K562 (cell line): ENCODE measurements around the gene NUP107. TPM values are rescaled to one million over a fixed set of nuclear protein-coding genes. Genes with fewer than 3 reads are reported as not detected.

ENCODE experiments used
- ATAC-seq: fragments of 200-7000 bp; cut with Tn5 transposase; 3 replicates; pipeline ENCODE4 v1.9.1; 2020; ENCODE audit warnings: moderate library complexity
- BruUV-seq: library from RNA; stranded (reverse); fragments of 400-500 nt; replicated peaks from 2 replicates; lab custom pipeline; 2021; lab: Mats Ljungman, UMichigan
- CTCF ChIA-PET: fragments of 300-600 bp; formaldehyde crosslinking; extraction: SDS; loops from one replicate; lab custom pipeline; 2021; ENCODE audit warnings: low intra/inter-chr PET ratio; lab: Yijun Ruan, JAX
- POLR2A ChIA-PET: fragments of 300-600, 350-650 bp; sonication (Branson Sonifier 250); formaldehyde crosslinking; extraction: SDS; loops from one replicate; lab custom pipeline; 2021; ENCODE audit warnings: antibody characterized with exemption, inconsistent platforms; lab: Yijun Ruan, JAX
- DNase-seq, 4 experiments: peaks; one replicate each; pipeline versions ENCODE4 v3.0.0 to v3.0.0-alpha.2; 2011 to 2018; ENCODE audit warnings: low spot score in 3 of 4, mixed read lengths in 3 of 4; ENCODE audit errors: extremely low read depth in 1 of 4
- FAIRE-seq: peaks from 2 replicates; lab custom pipeline; 2011; peaks lifted over from hg19 to GRCh38; lab: Jason Lieb, UNC
- H2AFZ ChIP-seq: 2 replicates; pipeline ENCODE4 v1.6.0; 2011; ENCODE audit warnings: low read depth, low read length, control low read depth, inconsistent platforms
- H3K27ac ChIP-seq: fragments of 200-600 bp; 3 replicates; pipeline ENCODE4 v1.8.0; 2011; ENCODE audit warnings: low read depth, mild to moderate bottlenecking, control low read depth, inconsistent platforms, low read length, moderate library complexity, mixed read lengths; ENCODE audit errors: extremely low read depth
- H3K27me3 ChIP-seq, 2 experiments: fragments of 300-600 bp in 1 of 2; 2 replicates in 1 of 2; 3 replicates in 1 of 2; pipeline versions ENCODE4 v1.6.0 to v1.8.0; 2011; ENCODE audit warnings: inconsistent platforms in 2 of 2, low read length in 2 of 2, mild to moderate bottlenecking in 1 of 2, mixed read lengths in 1 of 2, moderate library complexity in 1 of 2; ENCODE audit not compliant: control insufficient read depth in 2 of 2, insufficient read depth in 2 of 2
- H3K36me3 ChIP-seq: fragments of 300-600 bp; 3 replicates; pipeline ENCODE4 v1.8.0; 2011; ENCODE audit warnings: mild to moderate bottlenecking, low read length, inconsistent platforms; ENCODE audit not compliant: control insufficient read depth, insufficient read depth
- H3K4me1 ChIP-seq, 2 experiments: fragments of 200-600 bp in 1 of 2; replicated peaks in 1 of 2; 2 replicates in 1 of 2; 3 replicates in 1 of 2; pipeline versions ENCODE4 v1.5.1 to v1.8.0; 2011; ENCODE audit warnings: inconsistent platforms in 2 of 2, low read length in 2 of 2, mild to moderate bottlenecking in 1 of 2, mixed read lengths in 1 of 2, moderate library complexity in 1 of 2; ENCODE audit not compliant: control insufficient read depth in 2 of 2, insufficient read depth in 2 of 2
- H3K4me2 ChIP-seq: 2 replicates; pipeline ENCODE4 v1.6.1; 2011; ENCODE audit warnings: low read length, control low read depth, inconsistent platforms, mixed read lengths; ENCODE audit not compliant: insufficient read depth
- H3K4me3 ChIP-seq: fragments of 200-600 bp; sonication (generic), shearing (Covaris generic); 2 replicates; pipeline ENCODE4 v1.5.1; 2016; ENCODE audit warnings: control low read depth, inconsistent platforms
- H3K79me2 ChIP-seq: fragments of 200-600 bp; 3 replicates; pipeline ENCODE4 v1.8.0; 2011; ENCODE audit warnings: low read length, inconsistent platforms; ENCODE audit not compliant: control insufficient read depth, insufficient read depth
- H3K9ac ChIP-seq, 2 experiments: 2 replicates each; pipeline versions ENCODE4 v1.6.0 to v1.6.1; 2011; ENCODE audit warnings: low read depth in 2 of 2, low read length in 2 of 2, control low read depth in 1 of 2, inconsistent platforms in 1 of 2, mild to moderate bottlenecking in 1 of 2, mixed read lengths in 1 of 2; ENCODE audit not compliant: insufficient read depth in 1 of 2
- H3K9me1 ChIP-seq: one replicate; pipeline ENCODE4 v1.6.0; 2011; ENCODE audit warnings: inconsistent platforms, mild to moderate bottlenecking, low read length, moderate library complexity; ENCODE audit not compliant: control insufficient read depth, insufficient read depth
- H3K9me3 ChIP-seq: replicated peaks from 2 replicates; pipeline ENCODE4 v1.5.1; 2011; ENCODE audit warnings: low read depth, low read length, inconsistent platforms; ENCODE audit not compliant: control insufficient read depth, insufficient read depth
- H4K20me1 ChIP-seq: replicated peaks from 2 replicates; pipeline ENCODE4 v1.6.1; 2011; ENCODE audit warnings: low read length, inconsistent platforms, mixed read lengths; ENCODE audit not compliant: control insufficient read depth, insufficient read depth
- CBX2 ChIP-seq: fragments of 200-600 bp; sonication (generic); IDR thresholded peaks from one replicate; pipeline ENCODE4 v1.6.1; 2012; ENCODE audit warnings: mild to moderate bottlenecking, low read length, inconsistent platforms; ENCODE audit not compliant: insufficient read depth, poor library complexity, severe bottlenecking
- HEY1 ChIP-seq: fragments of 250-450 bp; sonication (Bioruptor Pico); IDR thresholded peaks from 2 replicates; pipeline ENCODE4 v1.5.0; 2020; ENCODE audit warnings: mild to moderate bottlenecking, moderate library complexity, borderline replicate concordance
- MAFF ChIP-seq: IDR thresholded peaks from 2 replicates; pipeline ENCODE4 v1.6.1; 2012; ENCODE audit warnings: low read length, improper control_type of control experiment
- MTA3 ChIP-seq: fragments of 450-650 bp; formaldehyde crosslinking; IDR thresholded peaks from 2 replicates; pipeline ENCODE4 v1.6.1; 2017; ENCODE audit warnings: mild to moderate bottlenecking, borderline replicate concordance
- PHF8 ChIP-seq: fragments of 200-600 bp; sonication (generic); IDR thresholded peaks from 2 replicates; pipeline ENCODE4 v1.6.1; 2012; ENCODE audit warnings: mixed run types, mild to moderate bottlenecking, inconsistent platforms, low read length, moderate library complexity, borderline replicate concordance
- RFX7 ChIP-seq: fragments of 250-450 bp; sonication (Bioruptor Pico); IDR thresholded peaks from 2 replicates; pipeline ENCODE4 v1.5.1; 2021; ENCODE audit warnings: mild to moderate bottlenecking
- SLC30A9 ChIP-seq: fragments of 250-450 bp; sonication (Bioruptor Pico); IDR thresholded peaks from 2 replicates; pipeline ENCODE4 v1.8.0; 2022; ENCODE audit warnings: mild to moderate bottlenecking, moderate library complexity
- U2AF2 ChIP-seq: fragments of 200-400 bp; formaldehyde crosslinking; optimal IDR thresholded peaks from 2 replicates; pipeline ENCODE3; 2017; ENCODE audit warnings: low read depth, mild to moderate bottlenecking, low read length
- ZNF134 ChIP-seq: fragments of 250-450 bp; sonication (Bioruptor Pico); conservative IDR thresholded peaks from 2 replicates; pipeline ENCODE4 v1.4.0; 2020
- WGBS: fragments of 100-300 bp; shearing (Covaris generic); methylation state at CpG from one replicate; pipeline ENCODE4 v1.1.6; 2016; ENCODE audit warnings: low coverage, mixed read lengths; ENCODE audit not compliant: insufficient coverage; ENCODE audit errors: missing lambda C conversion rate; 5-methylcytosine and 5-hydroxymethylcytosine counted together
- in situ Hi-C: fragments of 300-500 bp; cut with MboI; formaldehyde crosslinking; loops from 4 replicates; pipeline ENCODE4 v1.15.0; 2018; ENCODE audit warnings: inconsistent platforms, mixed read lengths
- intact Hi-C: fragments of 100-400 bp; cut with micrococcal nuclease; formaldehyde crosslinking; loops from 2 replicates; pipeline ENCODE4 v1.14.2; 2022
- polyA plus RNA-seq, 8 experiments: library from polyadenylated mRNA; depleted of rRNA in 4 of 8; stranded (reverse) in 5 of 8; unstranded in 3 of 8; fragments of >200 nt; fragmentation: Nextera tagmentation in 2 of 8; fragmentation: Illumina TruSeq in 1 of 8; extraction: Ambion mirVana in 2 of 8; extraction: Trizol in 1 of 8; gene quantifications; 2 replicates each; pipeline versions ENCODE4 v1.2.1 to v1.2.3, GENCODE V29; 2011 to 2014; ENCODE audit warnings: inconsistent platforms in 1 of 8, missing spikeins in 1 of 8
- total RNA-seq, 7 experiments: library from RNA; depleted of rRNA in 6 of 7; stranded (reverse); fragments of >200 nt in 6 of 7; fragmentation: Illumina TruSeq in 2 of 7; extraction: Trizol in 2 of 7; gene quantifications; 2 replicates each; pipeline versions ENCODE4 v1.2.1 to v1.2.3, GENCODE V29; 2011 to 2021; ENCODE audit warnings: low replicate concordance in 1 of 7
- TF ChIP-seq, protein P1 (sequence below): sonication (generic); formaldehyde crosslinking; IDR thresholded peaks from 2 replicates; pipeline ENCODE4 v1.8.1; 2023; ENCODE audit warnings: mild to moderate bottlenecking, missing genetic modification reagents, moderate library complexity
- TF ChIP-seq, protein P2 (sequence below): fragments of 250-450 bp; sonication (Bioruptor Pico); IDR thresholded peaks from 2 replicates; pipeline ENCODE4 v1.5.0; 2020; ENCODE audit warnings: mild to moderate bottlenecking, borderline replicate concordance
- TF ChIP-seq, protein P3 (sequence below): fragments of 200-800 bp; sonication (Bioruptor generic); IDR thresholded peaks from 2 replicates; pipeline ENCODE4 v1.6.1; 2017; ENCODE audit warnings: missing genetic modification characterization, missing compliant biosample characterization
- TF ChIP-seq, protein P4 (sequence below): fragments of 250-450 bp; sonication (Bioruptor Pico); IDR thresholded peaks from 2 replicates; pipeline ENCODE4 v1.4.0; 2020; ENCODE audit warnings: mild to moderate bottlenecking, moderate library complexity

The NUP107 gene
- total and polyA plus RNA-seq, 9 of the 15 experiments (the other 6 are each of a cell fraction or from before 2014, with no cell fraction given) = 129 to 277 (median 199) TPM

DNA sequence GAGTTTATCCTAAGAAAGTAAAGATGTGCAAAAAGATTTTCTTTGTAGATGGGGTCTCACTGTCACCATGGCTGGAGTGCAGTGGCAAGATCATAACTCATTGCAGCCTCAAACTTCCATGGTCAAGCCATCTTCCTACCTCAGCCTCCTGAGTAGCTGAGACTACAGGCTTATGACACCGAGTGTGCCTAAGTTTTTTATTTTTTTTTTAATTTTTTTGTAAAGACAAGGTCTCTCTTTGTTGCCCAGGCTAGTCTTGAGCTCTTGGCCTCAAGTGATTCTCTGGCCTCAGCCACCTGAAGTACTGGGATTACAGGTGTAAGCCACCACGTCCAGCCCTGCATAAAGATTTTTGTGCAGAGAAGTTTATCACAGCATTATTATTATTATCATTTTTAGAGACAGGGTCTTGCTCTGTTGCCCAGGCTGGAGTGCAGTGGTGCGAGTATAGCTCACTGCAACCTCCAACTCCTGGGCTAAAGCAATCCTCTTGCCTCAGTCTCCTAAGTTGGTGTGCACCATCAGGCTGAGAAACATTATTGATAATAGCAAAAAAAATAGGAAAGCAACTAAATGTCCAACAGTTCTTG lies 101.9 kb downstream of the NUP107 start:
- in situ Hi-C loops = no loop called here
- FAIRE-seq (no peak), DNase-seq (no peak), ATAC-seq (no peak)
- no peak overlapping the region for H3K4me3 ChIP-seq
- H3K27ac ChIP-seq = no peak overlapping the region
- peaks cover 4 to 8% of the 10 kb centered on the region in 2 experiments; a peak in 4 of 5 replicates for H3K4me1 ChIP-seq
- no peaks in the 10 kb centered on the region for H3K9me1 ChIP-seq
- no peaks in the 10 kb centered on the region for H3K27me3 ChIP-seq
- intact Hi-C loops = no loop called here
- 48% methylated on average over 3 of the region's 3 CpGs for WGBS
- no peak overlapping the region for H3K9ac ChIP-seq
- POLR2A ChIA-PET = interaction anchor here (2.1 kb wide), 1 partner anchor 19 kb away, joined by 6 read pairs; the partner anchor contains the start of gene MDM2
- H3K36me3 ChIP-seq = no peaks in the 10 kb centered on the region
- H3K79me2 ChIP-seq = no peaks in the 10 kb centered on the region
- no peak overlapping the region for H3K4me2 ChIP-seq
- no peak overlapping the region for H2AFZ ChIP-seq
- no peaks in the 10 kb centered on the region for H3K9me3 ChIP-seq
- CTCF ChIA-PET = no interaction called here
- no TSS peak for BruUV-seq
- H4K20me1 ChIP-seq = no peaks in the 10 kb centered on the region
- TF ChIP-seq MAFF (no peak), U2AF2 (no peak), SLC30A9 (no peak), MTA3 (no peak), ZNF134 (CRISPR knock-in tag) (no peak), CBX2 (no peak), HEY1 (no peak), PHF8 (no peak), RFX7 (CRISPR knock-in tag) (no peak)
- TF ChIP-seq, protein P1, sequence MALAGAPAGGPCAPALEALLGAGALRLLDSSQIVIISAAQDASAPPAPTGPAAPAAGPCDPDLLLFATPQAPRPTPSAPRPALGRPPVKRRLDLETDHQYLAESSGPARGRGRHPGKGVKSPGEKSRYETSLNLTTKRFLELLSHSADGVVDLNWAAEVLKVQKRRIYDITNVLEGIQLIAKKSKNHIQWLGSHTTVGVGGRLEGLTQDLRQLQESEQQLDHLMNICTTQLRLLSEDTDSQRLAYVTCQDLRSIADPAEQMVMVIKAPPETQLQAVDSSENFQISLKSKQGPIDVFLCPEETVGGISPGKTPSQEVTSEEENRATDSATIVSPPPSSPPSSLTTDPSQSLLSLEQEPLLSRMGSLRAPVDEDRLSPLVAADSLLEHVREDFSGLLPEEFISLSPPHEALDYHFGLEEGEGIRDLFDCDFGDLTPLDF (CRISPR knock-in tag) = no peak
- TF ChIP-seq, protein P2, sequence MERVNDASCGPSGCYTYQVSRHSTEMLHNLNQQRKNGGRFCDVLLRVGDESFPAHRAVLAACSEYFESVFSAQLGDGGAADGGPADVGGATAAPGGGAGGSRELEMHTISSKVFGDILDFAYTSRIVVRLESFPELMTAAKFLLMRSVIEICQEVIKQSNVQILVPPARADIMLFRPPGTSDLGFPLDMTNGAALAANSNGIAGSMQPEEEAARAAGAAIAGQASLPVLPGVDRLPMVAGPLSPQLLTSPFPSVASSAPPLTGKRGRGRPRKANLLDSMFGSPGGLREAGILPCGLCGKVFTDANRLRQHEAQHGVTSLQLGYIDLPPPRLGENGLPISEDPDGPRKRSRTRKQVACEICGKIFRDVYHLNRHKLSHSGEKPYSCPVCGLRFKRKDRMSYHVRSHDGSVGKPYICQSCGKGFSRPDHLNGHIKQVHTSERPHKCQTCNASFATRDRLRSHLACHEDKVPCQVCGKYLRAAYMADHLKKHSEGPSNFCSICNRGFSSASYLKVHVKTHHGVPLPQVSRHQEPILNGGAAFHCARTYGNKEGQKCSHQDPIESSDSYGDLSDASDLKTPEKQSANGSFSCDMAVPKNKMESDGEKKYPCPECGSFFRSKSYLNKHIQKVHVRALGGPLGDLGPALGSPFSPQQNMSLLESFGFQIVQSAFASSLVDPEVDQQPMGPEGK (CRISPR knock-in tag) = no peak
- TF ChIP-seq, protein P3, sequence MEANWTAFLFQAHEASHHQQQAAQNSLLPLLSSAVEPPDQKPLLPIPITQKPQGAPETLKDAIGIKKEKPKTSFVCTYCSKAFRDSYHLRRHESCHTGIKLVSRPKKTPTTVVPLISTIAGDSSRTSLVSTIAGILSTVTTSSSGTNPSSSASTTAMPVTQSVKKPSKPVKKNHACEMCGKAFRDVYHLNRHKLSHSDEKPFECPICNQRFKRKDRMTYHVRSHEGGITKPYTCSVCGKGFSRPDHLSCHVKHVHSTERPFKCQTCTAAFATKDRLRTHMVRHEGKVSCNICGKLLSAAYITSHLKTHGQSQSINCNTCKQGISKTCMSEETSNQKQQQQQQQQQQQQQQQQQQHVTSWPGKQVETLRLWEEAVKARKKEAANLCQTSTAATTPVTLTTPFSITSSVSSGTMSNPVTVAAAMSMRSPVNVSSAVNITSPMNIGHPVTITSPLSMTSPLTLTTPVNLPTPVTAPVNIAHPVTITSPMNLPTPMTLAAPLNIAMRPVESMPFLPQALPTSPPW = no peak
- TF ChIP-seq, protein P4, sequence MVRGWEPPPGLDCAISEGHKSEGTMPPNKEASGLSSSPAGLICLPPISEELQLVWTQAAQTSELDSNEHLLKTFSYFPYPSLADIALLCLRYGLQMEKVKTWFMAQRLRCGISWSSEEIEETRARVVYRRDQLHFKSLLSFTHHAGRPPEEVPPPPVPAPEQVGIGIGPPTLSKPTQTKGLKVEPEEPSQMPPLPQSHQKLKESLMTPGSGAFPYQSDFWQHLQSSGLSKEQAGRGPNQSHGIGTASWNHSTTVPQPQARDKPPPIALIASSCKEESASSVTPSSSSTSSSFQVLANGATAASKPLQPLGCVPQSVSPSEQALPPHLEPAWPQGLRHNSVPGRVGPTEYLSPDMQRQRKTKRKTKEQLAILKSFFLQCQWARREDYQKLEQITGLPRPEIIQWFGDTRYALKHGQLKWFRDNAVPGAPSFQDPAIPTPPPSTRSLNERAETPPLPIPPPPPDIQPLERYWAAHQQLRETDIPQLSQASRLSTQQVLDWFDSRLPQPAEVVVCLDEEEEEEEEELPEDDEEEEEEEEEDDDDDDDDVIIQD (CRISPR knock-in tag) = no peak
